ENCODE measurements around the gene WDR20. TPM values are rescaled to one million over a fixed set of nuclear protein-coding genes. Genes with fewer than 3 reads are reported as not detected.
"Not testable (repeated sequence)": the region's sequence is repeated elsewhere in the genome, so short reads cannot be mapped to it uniquely, and the experiment has no call there.

The WDR20 gene
- total and polyA plus RNA-seq, 2 donors (not counting 1 experiment from before 2014, with no cell fraction given), result 12.4 to 64.0 TPM

- H2AFZ ChIP-seq (ENCODE audit: insufficient read depth, low read depth, low read length, poor library complexity, severe bottlenecking); H3K27ac Mint-ChIP-seq; H3K27me3 ChIP-seq (replicated peaks in 1 of 4; ENCODE audit: control extremely low read depth in 1 of 4, control insufficient read depth in 3 of 4, insufficient read depth in 4 of 4, low read length in 3 of 4); ATAC-seq (ENCODE audit: low read depth); CTCF ChIA-PET; H3K27me3 Mint-ChIP-seq; H3K9me3 ChIP-seq (ENCODE audit: control extremely low read depth in 1 of 3, control insufficient read depth in 2 of 3, insufficient read depth in 1 of 3, low read length in 2 of 3); H4K20me1 ChIP-seq (ENCODE audit: control insufficient read depth, insufficient read depth, low read length, poor library complexity, severe bottlenecking); H3K4me3 ChIP-seq (ENCODE audit: control extremely low read depth in 1 of 5, extremely low read depth in 1 of 5, insufficient read depth in 1 of 5, low read depth in 2 of 5, low read length in 4 of 5); H3K9ac ChIP-seq (ENCODE audit: low read length); H3K4me1 Mint-ChIP-seq; POLR2A ChIA-PET; H3K9me3 Mint-ChIP-seq (ENCODE audit: insufficient read depth); DNase-seq; H3K36me3 ChIP-seq (replicated peaks in 1 of 2; ENCODE audit: control extremely low read depth in 1 of 2, control insufficient read depth in 1 of 2, extremely low read depth in 1 of 2, insufficient read depth in 2 of 2, low read length in 1 of 2); H3K4me2 ChIP-seq (replicated peaks; ENCODE audit: low read depth, low read length, poor library complexity, severe bottlenecking); intact Hi-C loops (cut with micrococcal nuclease); H3K79me2 ChIP-seq (ENCODE audit: control insufficient read depth, insufficient read depth, low read length); H3K4me1 ChIP-seq (ENCODE audit: control insufficient read depth in 2 of 2, insufficient read depth in 2 of 2, low read length in 2 of 2); H3K4me3 Mint-ChIP-seq; H3K27ac ChIP-seq (ENCODE audit: low read length in 2 of 2): not testable (repeated sequence)
- 99% methylated on average over 7 of the region's 10 CpGs for WGBS (ENCODE audit: insufficient coverage)
Measured at GRCh38 chr14:102134719-102135118, 5.0 kb upstream of the WDR20 start.

GRCh38 chr14:102135456-102135855 lies 4.2 kb upstream of the WDR20 start:
- H2AFZ ChIP-seq (ENCODE audit: insufficient read depth, low read depth, low read length, poor library complexity, severe bottlenecking); intact Hi-C loops (cut with micrococcal nuclease); DNase-seq; CTCF ChIA-PET; H3K9me3 ChIP-seq (ENCODE audit: control extremely low read depth in 1 of 3, control insufficient read depth in 2 of 3, insufficient read depth in 1 of 3, low read length in 2 of 3); H3K4me3 Mint-ChIP-seq; H3K27me3 ChIP-seq (replicated peaks in 1 of 4; ENCODE audit: control extremely low read depth in 1 of 4, control insufficient read depth in 3 of 4, insufficient read depth in 4 of 4, low read length in 3 of 4); H3K4me3 ChIP-seq (ENCODE audit: control extremely low read depth in 1 of 5, extremely low read depth in 1 of 5, insufficient read depth in 1 of 5, low read depth in 2 of 5, low read length in 4 of 5); H3K79me2 ChIP-seq (ENCODE audit: control insufficient read depth, insufficient read depth, low read length); H3K36me3 ChIP-seq (replicated peaks in 1 of 2; ENCODE audit: control extremely low read depth in 1 of 2, control insufficient read depth in 1 of 2, extremely low read depth in 1 of 2, insufficient read depth in 2 of 2, low read length in 1 of 2); H3K9ac ChIP-seq (ENCODE audit: low read length); H3K4me1 Mint-ChIP-seq; H3K27ac ChIP-seq (ENCODE audit: low read length in 2 of 2); H3K9me3 Mint-ChIP-seq (ENCODE audit: insufficient read depth); H3K4me1 ChIP-seq (ENCODE audit: control insufficient read depth in 2 of 2, insufficient read depth in 2 of 2, low read length in 2 of 2); H3K4me2 ChIP-seq (replicated peaks; ENCODE audit: low read depth, low read length, poor library complexity, severe bottlenecking); POLR2A ChIA-PET; ATAC-seq (ENCODE audit: low read depth); H3K27ac Mint-ChIP-seq; H4K20me1 ChIP-seq (ENCODE audit: control insufficient read depth, insufficient read depth, low read length, poor library complexity, severe bottlenecking); H3K27me3 Mint-ChIP-seq: not testable (repeated sequence)
- 98% methylated on average over 24 of the region's 30 CpGs for WGBS (ENCODE audit: insufficient coverage)
